CD14-positive monocyte (primary cell): ENCODE results near the gene SUSD1. TPM values are rescaled to one million over a fixed set of nuclear protein-coding genes. Genes with fewer than 3 reads are reported as not detected.
A peak's percentile ranks its signal among the peaks of the same experiment; 100 is the strongest.

Source experiments
- DNase-seq, 3 donors: peaks; one replicate each; pipeline ENCODE4 v3.0.0-alpha.2; 2011 to 2022
- H2AFZ ChIP-seq: 2 replicates; pipeline ENCODE4 v1.6.0; 2012; ENCODE audit warnings: mild to moderate bottlenecking, low read depth, low read length, inconsistent platforms; ENCODE audit not compliant: insufficient read depth, poor library complexity, severe bottlenecking
- H3K27ac ChIP-seq, 2 donors: 1 replicate in 1 of 2; 2 replicates in 1 of 2; pipeline ENCODE4 v1.5.1; 2012 to 2013; ENCODE audit warnings: low read length in 2 of 2, control low read depth in 1 of 2, inconsistent platforms in 1 of 2, low read depth in 1 of 2, mild to moderate bottlenecking in 1 of 2
- H3K27me3 ChIP-seq, 2 donors: one replicate each; pipeline versions ENCODE4 v1.6.0 to v1.6.1; 2011 to 2013; ENCODE audit warnings: low read length in 2 of 2; ENCODE audit not compliant: control insufficient read depth in 2 of 2, insufficient read depth in 2 of 2
- H3K36me3 ChIP-seq, 2 donors: replicated peaks in 1 of 2; 1 replicate in 1 of 2; 2 replicates in 1 of 2; pipeline versions ENCODE4 v1.5.1 to v1.6.1; 2012 to 2013; ENCODE audit warnings: low read length in 2 of 2, control low read depth in 1 of 2, inconsistent platforms in 1 of 2, mild to moderate bottlenecking in 1 of 2; ENCODE audit not compliant: insufficient read depth in 2 of 2, control insufficient read depth in 1 of 2
- H3K4me1 ChIP-seq, 2 donors: 1 replicate in 1 of 2; 2 replicates in 1 of 2; pipeline versions ENCODE4 v1.5.1 to v1.6.1; 2012 to 2013; ENCODE audit warnings: low read length in 2 of 2, control low read depth in 1 of 2, inconsistent platforms in 1 of 2, mild to moderate bottlenecking in 1 of 2, moderate library complexity in 1 of 2; ENCODE audit not compliant: insufficient read depth in 2 of 2, control insufficient read depth in 1 of 2
- H3K4me2 ChIP-seq: replicated peaks from 2 replicates; pipeline ENCODE3; 2012; ENCODE audit warnings: low read length, moderate library complexity, mild to moderate bottlenecking; ENCODE audit not compliant: poor library complexity, severe bottlenecking; ENCODE audit errors: extremely low read depth
- H3K4me3 ChIP-seq, 3 experiments: fragments of 200-600 bp in 1 of 3; sonication (generic) in 1 of 3; replicated peaks in 1 of 3; 1 replicate in 2 of 3; 2 replicates in 1 of 3; pipeline ENCODE4 v1.5.1; 2011 to 2013; ENCODE audit warnings: low read length in 3 of 3, mild to moderate bottlenecking in 3 of 3, control low read depth in 2 of 3, low read depth in 2 of 3, inconsistent platforms in 1 of 3, moderate library complexity in 1 of 3
- H3K79me2 ChIP-seq: 2 replicates; pipeline ENCODE4 v1.6.0; 2012; ENCODE audit warnings: mild to moderate bottlenecking, control low read depth, inconsistent platforms, low read length, moderate library complexity; ENCODE audit not compliant: insufficient read depth
- H3K9ac ChIP-seq: 2 replicates; pipeline ENCODE4 v1.6.0; 2017; ENCODE audit warnings: low read length, mild to moderate bottlenecking; ENCODE audit not compliant: insufficient read depth, poor library complexity, severe bottlenecking
- H3K9me3 ChIP-seq, 2 donors: replicated peaks in 1 of 2; 1 replicate in 1 of 2; 2 replicates in 1 of 2; pipeline versions ENCODE4 v1.5.1 to v1.6.1; 2012 to 2013; ENCODE audit warnings: low read length in 2 of 2, control low read depth in 1 of 2; ENCODE audit not compliant: control insufficient read depth in 1 of 2, insufficient read depth in 1 of 2
- H4K20me1 ChIP-seq: 2 replicates; pipeline ENCODE4 v1.6.0; 2012; ENCODE audit warnings: mild to moderate bottlenecking, low read length, control low read depth, moderate library complexity; ENCODE audit not compliant: insufficient read depth
- H3K27ac Mint-ChIP-seq, 7 donors: one replicate each; pipeline ENCODE4 v1.8.0; 2020; ENCODE audit warnings: mild to moderate bottlenecking in 7 of 7, mixed read lengths in 7 of 7, moderate library complexity in 6 of 7, inconsistent platforms in 2 of 7
- H3K27me3 Mint-ChIP-seq, 3 donors: one replicate each; pipeline ENCODE4 v1.8.0; 2021 to 2022; ENCODE audit warnings: low read depth in 3 of 3, mild to moderate bottlenecking in 3 of 3, mixed read lengths in 3 of 3, moderate library complexity in 3 of 3, inconsistent platforms in 1 of 3
- H3K36me3 Mint-ChIP-seq, 2 donors: one replicate each; pipeline ENCODE4 v1.8.0; 2020; ENCODE audit warnings: mixed read lengths in 2 of 2, inconsistent platforms in 1 of 2, mild to moderate bottlenecking in 1 of 2
- H3K4me1 Mint-ChIP-seq: one replicate; pipeline ENCODE4 v1.8.0; 2020; ENCODE audit warnings: mild to moderate bottlenecking, mixed read lengths
- H3K4me3 Mint-ChIP-seq, 2 donors: one replicate each; pipeline ENCODE4 v1.8.0; 2020; ENCODE audit warnings: mild to moderate bottlenecking in 2 of 2, mixed read lengths in 2 of 2, moderate library complexity in 1 of 2
- H3K9me3 Mint-ChIP-seq, 7 donors: one replicate each; pipeline ENCODE4 v1.8.0; 2020 to 2022; ENCODE audit warnings: mixed read lengths in 7 of 7, mild to moderate bottlenecking in 6 of 7, moderate library complexity in 6 of 7, inconsistent platforms in 2 of 7
- WGBS: methylation state at CpG from one replicate; pipeline ENCODE4 v1.1.5; 2013; ENCODE audit warnings: missing lambda C conversion rate; ENCODE audit not compliant: insufficient coverage; 5-methylcytosine and 5-hydroxymethylcytosine counted together
- intact Hi-C, 2 donors: fragments of 100-400 bp; cut with micrococcal nuclease; formaldehyde crosslinking; loops; one replicate each; pipeline versions ENCODE4 v1.15.0 to v1.15.1; 2023
- polyA plus RNA-seq, 3 donors: library from polyadenylated mRNA; depleted of rRNA in 1 of 3; unstranded in 2 of 3; stranded (reverse) in 1 of 3; fragments of 300-500 nt in 2 of 3; fragments of >200 nt in 1 of 3; fragmentation: Illumina TruSeq in 2 of 3; gene quantifications; 1 replicate in 2 of 3; 2 replicates in 1 of 3; pipeline ENCODE4 v1.2.3, GENCODE V29; 2012 to 2021
- TF ChIP-seq, protein P1 (sequence below): fragments of 200-600 bp; IDR thresholded peaks from one replicate; pipeline ENCODE4 v1.8.0; 2022; ENCODE audit warnings: antibody characterized with exemption, mild to moderate bottlenecking

SUSD1 gene
- polyA plus RNA-seq, 3 donors, result 29.1 to 42.3 (median 30.9) TPM

DNA sequence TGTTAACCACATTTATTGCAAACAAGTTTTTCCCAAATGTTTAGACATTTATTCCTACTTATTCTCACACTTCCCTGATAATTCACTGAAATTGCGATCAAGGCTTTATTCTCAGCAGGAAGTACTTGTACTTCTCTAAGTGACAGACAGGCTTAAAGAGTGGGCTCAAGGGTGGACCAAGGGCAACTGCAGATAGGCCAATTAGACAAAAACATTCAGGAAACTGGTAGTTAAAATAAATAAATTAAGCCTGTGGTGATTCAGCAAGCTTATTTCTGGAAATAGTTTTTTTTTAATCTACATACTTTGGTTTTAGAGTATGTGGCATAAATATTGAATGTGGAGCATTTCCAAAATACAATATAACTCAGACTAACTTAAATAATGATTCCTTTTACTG, 142.4 kb downstream of the SUSD1 start:
- Histone ChIP-seq H3K4me2 (no peak overlapping the region), H3K27ac (no peak overlapping the region), H3K27me3 (no peaks in the 10 kb centered on the region), H4K20me1 (no peaks in the 10 kb centered on the region), H3K9ac (no peak overlapping the region), H3K4me1 (peaks cover 9 to 19% of the 10 kb centered on the region in 2 donors), H3K36me3 (peaks cover 25 to 68% of the 10 kb centered on the region in 2 donors), H3K4me3 (no peak overlapping the region), H2AFZ (no peak overlapping the region), H3K9me3 (no peaks in the 10 kb centered on the region), H3K79me2 (no peaks in the 10 kb centered on the region)
- H3K4me1 Mint-ChIP-seq, result peaks cover 25% of the 10 kb centered on the region
- peaks cover 0 to 4% (median 0%) of the 10 kb centered on the region in 7 donors for H3K9me3 Mint-ChIP-seq
- peaks cover 58 to 69% of the 10 kb centered on the region in 2 donors for H3K36me3 Mint-ChIP-seq
- TF ChIP-seq, protein P1, sequence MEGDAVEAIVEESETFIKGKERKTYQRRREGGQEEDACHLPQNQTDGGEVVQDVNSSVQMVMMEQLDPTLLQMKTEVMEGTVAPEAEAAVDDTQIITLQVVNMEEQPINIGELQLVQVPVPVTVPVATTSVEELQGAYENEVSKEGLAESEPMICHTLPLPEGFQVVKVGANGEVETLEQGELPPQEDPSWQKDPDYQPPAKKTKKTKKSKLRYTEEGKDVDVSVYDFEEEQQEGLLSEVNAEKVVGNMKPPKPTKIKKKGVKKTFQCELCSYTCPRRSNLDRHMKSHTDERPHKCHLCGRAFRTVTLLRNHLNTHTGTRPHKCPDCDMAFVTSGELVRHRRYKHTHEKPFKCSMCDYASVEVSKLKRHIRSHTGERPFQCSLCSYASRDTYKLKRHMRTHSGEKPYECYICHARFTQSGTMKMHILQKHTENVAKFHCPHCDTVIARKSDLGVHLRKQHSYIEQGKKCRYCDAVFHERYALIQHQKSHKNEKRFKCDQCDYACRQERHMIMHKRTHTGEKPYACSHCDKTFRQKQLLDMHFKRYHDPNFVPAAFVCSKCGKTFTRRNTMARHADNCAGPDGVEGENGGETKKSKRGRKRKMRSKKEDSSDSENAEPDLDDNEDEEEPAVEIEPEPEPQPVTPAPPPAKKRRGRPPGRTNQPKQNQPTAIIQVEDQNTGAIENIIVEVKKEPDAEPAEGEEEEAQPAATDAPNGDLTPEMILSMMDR, result no peak
- DNase-seq, result no peak
- intact Hi-C loops, result no loop called here
- no peak overlapping the region for H3K27ac Mint-ChIP-seq
- H3K27me3 Mint-ChIP-seq, result peaks cover 0 to 6% (median 5%) of the 10 kb centered on the region in 3 donors
- WGBS, result no CpG with 5 or more reads among the region's 1 CpG
- no peak overlapping the region for H3K4me3 Mint-ChIP-seq

DNA sequence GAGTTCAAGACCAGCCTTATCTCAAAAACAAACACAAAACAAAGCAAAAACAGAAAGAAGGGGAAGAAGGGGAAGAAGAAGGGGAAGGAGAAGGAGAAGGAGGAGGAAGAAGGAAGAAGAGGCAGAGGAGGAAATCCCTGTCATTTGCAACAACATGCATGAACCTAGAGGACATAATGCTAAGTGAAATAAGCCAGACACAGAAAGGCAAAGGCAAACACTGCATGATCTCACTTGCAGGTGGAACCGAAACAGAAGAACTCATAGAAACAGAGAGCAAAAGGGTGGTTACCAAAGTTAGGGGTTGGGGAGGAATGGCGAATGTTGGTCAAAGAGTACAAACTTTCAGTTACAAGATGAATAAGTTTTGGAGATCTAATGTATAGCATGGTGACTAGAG, 143.1 kb downstream of the SUSD1 start:
- peaks cover 22% of the 10 kb centered on the region for H3K4me1 Mint-ChIP-seq
- peak overlapping the region; percentile 1 for H3K4me2 ChIP-seq
- no peaks in the 10 kb centered on the region for H4K20me1 ChIP-seq
- peaks cover 53 to 65% of the 10 kb centered on the region in 2 donors for H3K36me3 Mint-ChIP-seq
- H3K9me3 Mint-ChIP-seq, result peaks cover 0 to 4% (median 0%) of the 10 kb centered on the region in 7 donors
- peak overlapping the region in 1 of 2 donors; percentile 38 for H3K27ac ChIP-seq
- H3K4me3 ChIP-seq, result no peak overlapping the region
- peak overlapping the region in 5 of 7 donors; percentile 8 to 80 (median 28) for H3K27ac Mint-ChIP-seq
- no peaks in the 10 kb centered on the region for H3K79me2 ChIP-seq
- TF ChIP-seq, protein P1, result no peak
- peaks cover 0 to 5% (median 2%) of the 10 kb centered on the region in 3 donors for H3K27me3 Mint-ChIP-seq
- 94% methylated on average over 2 of the region's 2 CpGs for WGBS
- H3K9me3 ChIP-seq, result no peaks in the 10 kb centered on the region
- H3K27me3 ChIP-seq, result no peaks in the 10 kb centered on the region
- H2AFZ ChIP-seq, result no peak overlapping the region
- peaks cover 18 to 61% of the 10 kb centered on the region in 2 donors for H3K36me3 ChIP-seq
- intact Hi-C loops, result no loop called here
- no peak overlapping the region for H3K9ac ChIP-seq
- H3K4me1 ChIP-seq, result peaks cover 9 to 19% of the 10 kb centered on the region in 2 donors
- no peak for DNase-seq
- no peak overlapping the region for H3K4me3 Mint-ChIP-seq
